Adrenal gland (tissue), 5 donors: ENCODE results near the gene GATAD2A.

Experiments
- CTCF ChIP-seq, 6 experiments: fragments of 450-650 bp in 4 of 6; fragments of 200-600 bp in 2 of 6; sonication (generic) in 1 of 6; IDR thresholded peaks; 1 replicate in 5 of 6; 2 replicates in 1 of 6; pipeline versions ENCODE4 v1.5.1 to v1.8.0; 2016 to 2021; ENCODE audit warnings: antibody characterized with exemption in 6 of 6, mild to moderate bottlenecking in 2 of 6, moderate library complexity in 1 of 6
- POLR2A ChIP-seq, 2 donors: fragments of 450-650 bp; IDR thresholded peaks; one replicate each; pipeline ENCODE4 v1.6.1; 2017; ENCODE audit warnings: antibody characterized with exemption in 2 of 2, mild to moderate bottlenecking in 2 of 2, moderate library complexity in 1 of 2
- donor health status: DM: no; HTN: no; CAD: no.

GRCh38 chr19:19385896-19386869, 19.3 kb upstream of the GATAD2A start:
- TF ChIP-seq CTCF (IDR thresholded peaks at IDR 0.05) (peak in 1 of 6 experiments; percentile 3), POLR2A (IDR thresholded peaks at IDR 0.05) (peak; percentile 64 to 66)
